GM12878 (cell line): Measurements from ENCODE around the gene NKD1. TPM values are rescaled to one million over a fixed set of nuclear protein-coding genes. Genes with fewer than 3 reads are reported as not detected.

Experiments used
- ATAC-seq: fragments of 200-7000 bp; cut with Tn5 transposase; 3 replicates; pipeline ENCODE4 v1.9.1; 2020; ENCODE audit warnings: mild to moderate bottlenecking, moderate library complexity
- BruUV-seq: library from RNA; stranded (reverse); fragments of 400-500 nt; replicated peaks from 2 replicates; lab custom pipeline; 2021; lab: Mats Ljungman, UMichigan
- CTCF ChIA-PET: fragments of 300-600 bp; sonication (Branson Sonifier 250); formaldehyde crosslinking; extraction: SDS; loops from one replicate; lab custom pipeline; 2021; ENCODE audit warnings: inconsistent platforms; lab: Yijun Ruan, JAX
- POLR2A ChIA-PET: fragments of 350-600 bp; formaldehyde crosslinking; extraction: SDS; loops from one replicate; lab custom pipeline; 2021; ENCODE audit warnings: inconsistent platforms; lab: Charles Lee
- RAD21 ChIA-PET: fragments of 300-600 bp; sonication (Branson Sonifier 250); formaldehyde crosslinking; loops from one replicate; lab custom pipeline; 2023; ENCODE audit warnings: antibody characterized with exemption; ENCODE audit not compliant: unreplicated experiment; lab: Charles Lee
- SMC1A ChIA-PET: fragments of 300-600 bp; sonication (Branson Sonifier 250); formaldehyde crosslinking; loops from one replicate; lab custom pipeline; 2023; ENCODE audit not compliant: unreplicated experiment, uncharacterized antibody; lab: Charles Lee
- DNase-seq: peaks from one replicate; pipeline ENCODE4 v3.0.0-alpha.2; 2011; ENCODE audit warnings: low read depth, low spot score
- FAIRE-seq: peaks from 3 replicates; lab custom pipeline; 2011; peaks lifted over from hg19 to GRCh38; lab: Jason Lieb, UNC
- H2AFZ ChIP-seq: 2 replicates; pipeline ENCODE4 v1.6.0; 2011; ENCODE audit warnings: low read depth, low read length, control low read depth; ENCODE audit not compliant: control insufficient read depth
- H3K27ac ChIP-seq: 2 replicates; pipeline ENCODE4 v1.5.1; 2011; ENCODE audit warnings: control low read depth; ENCODE audit not compliant: control insufficient read depth, insufficient read depth
- H3K27me3 ChIP-seq, 2 experiments: replicated peaks in 1 of 2; 2 replicates each; pipeline versions ENCODE4 v1.6.0 to v1.6.1; 2011; ENCODE audit warnings: low read length in 1 of 2; ENCODE audit not compliant: control insufficient read depth in 2 of 2, insufficient read depth in 2 of 2
- H3K36me3 ChIP-seq, 2 experiments: 2 replicates each; pipeline ENCODE4 v1.5.1; 2011; ENCODE audit warnings: low read length in 1 of 2; ENCODE audit not compliant: control insufficient read depth in 2 of 2, insufficient read depth in 2 of 2
- H3K4me1 ChIP-seq: 2 replicates; pipeline ENCODE4 v1.6.1; 2011; ENCODE audit warnings: mild to moderate bottlenecking, low read length, moderate library complexity, mixed read lengths; ENCODE audit not compliant: control insufficient read depth, insufficient read depth
- H3K4me2 ChIP-seq: 2 replicates; pipeline ENCODE4 v1.6.0; 2011; ENCODE audit warnings: control low read depth; ENCODE audit not compliant: control insufficient read depth, insufficient read depth
- H3K4me3 ChIP-seq: fragments of 200-600 bp; sonication (generic); 2 replicates; pipeline ENCODE4 v1.5.1; 2016
- H3K79me2 ChIP-seq: 2 replicates; pipeline ENCODE4 v1.6.0; 2011; ENCODE audit warnings: low read length; ENCODE audit not compliant: control insufficient read depth, insufficient read depth
- H3K9ac ChIP-seq: 2 replicates; pipeline ENCODE4 v1.8.0; 2011; ENCODE audit warnings: low read length, control low read depth, mixed read lengths; ENCODE audit not compliant: control insufficient read depth, insufficient read depth
- H3K9me3 ChIP-seq: replicated peaks from 3 replicates; pipeline ENCODE4 v1.5.1; 2011; ENCODE audit warnings: mild to moderate bottlenecking, low read length; ENCODE audit not compliant: control insufficient read depth, insufficient read depth
- H4K20me1 ChIP-seq: 2 replicates; pipeline ENCODE4 v1.6.0; 2011; ENCODE audit not compliant: control insufficient read depth, insufficient read depth
- BACH1 ChIP-seq: fragments of 450-650 bp; IDR thresholded peaks from 2 replicates; pipeline ENCODE4 v1.6.1; 2017; ENCODE audit warnings: mild to moderate bottlenecking, borderline replicate concordance
- CREB1 ChIP-seq: IDR thresholded peaks from 2 replicates; pipeline ENCODE4 v1.6.1; 2012; ENCODE audit warnings: low read depth, mild to moderate bottlenecking, inconsistent platforms
- EZH2 ChIP-seq: IDR thresholded peaks from 2 replicates; pipeline ENCODE4 v1.6.1; 2012; ENCODE audit warnings: low read depth, mild to moderate bottlenecking, control low read depth, inconsistent platforms, low read length, borderline replicate concordance; ENCODE audit not compliant: control insufficient read depth
- IKZF1 ChIP-seq: fragments of 450-650 bp; conservative IDR thresholded peaks from 2 replicates; pipeline ENCODE4 v1.6.1; 2017; ENCODE audit warnings: antibody characterized with exemption, mild to moderate bottlenecking
- NR2C1 ChIP-seq: fragments of 450-650 bp; IDR thresholded peaks from 2 replicates; pipeline ENCODE4 v1.6.1; 2017; ENCODE audit warnings: antibody characterized with exemption, mild to moderate bottlenecking, moderate library complexity
- PML ChIP-seq: IDR thresholded peaks from 2 replicates; pipeline ENCODE4 v1.6.1; 2012; ENCODE audit warnings: low read length, inconsistent platforms
- SMAD5 ChIP-seq: IDR thresholded peaks from 2 replicates; pipeline ENCODE4 v1.6.1; 2016; ENCODE audit warnings: antibody characterized with exemption, low read depth
- STAT1 ChIP-seq: fragments of 450-650 bp; conservative IDR thresholded peaks from 2 replicates; pipeline ENCODE4 v1.6.1; 2014; ENCODE audit warnings: antibody characterized with exemption, mild to moderate bottlenecking
- ZBED1 ChIP-seq: IDR thresholded peaks from 2 replicates; pipeline ENCODE4 v1.6.1; 2016; ENCODE audit warnings: borderline replicate concordance
- ZZZ3 ChIP-seq: IDR thresholded peaks from 2 replicates; pipeline ENCODE4 v1.6.1; 2011; ENCODE audit warnings: low read depth; ENCODE audit not compliant: control insufficient read depth, insufficient read length
- WGBS: methylation state at CpG from one replicate; pipeline ENCODE4 v1.1.6; 2016; ENCODE audit warnings: low lambda C conversion rate; ENCODE audit not compliant: insufficient replicate concordance, insufficient coverage; ENCODE audit errors: missing lambda C conversion rate; 5-methylcytosine and 5-hydroxymethylcytosine counted together
- in situ Hi-C: fragments of 300-500 bp; cut with MboI; formaldehyde crosslinking; loops from 9 replicates; pipeline ENCODE4 v1.14.3; 2018; ENCODE audit warnings: mixed read lengths
- intact Hi-C: fragments of 100-400 bp; cut with micrococcal nuclease; formaldehyde crosslinking; loops from one replicate; pipeline ENCODE4 v1.14.2; 2022; ENCODE audit not compliant: unreplicated experiment
- polyA plus RNA-seq, 11 experiments: library from polyadenylated mRNA; depleted of rRNA in 4 of 11; unstranded in 6 of 11; stranded (reverse) in 5 of 11; fragments of >200 nt; fragmentation: Nextera tagmentation in 4 of 11; fragmentation: Illumina TruSeq in 1 of 11; extraction: Ambion mirVana in 4 of 11; extraction: Trizol in 1 of 11; gene quantifications; 1 replicate in 1 of 11; 2 replicates in 10 of 11; pipeline versions ENCODE4 v1.2.1 to v1.2.3, GENCODE V29; 2011 to 2016; ENCODE audit warnings: inconsistent platforms in 2 of 11, missing spikeins in 2 of 11, low read depth in 1 of 11
- total RNA-seq, 4 experiments: library from RNA; depleted of rRNA in 3 of 4; stranded (reverse); fragments of >200 nt in 3 of 4; fragmentation: Illumina TruSeq in 1 of 4; extraction: Trizol in 1 of 4; gene quantifications; 2 replicates each; pipeline versions ENCODE4 v1.2.1 to v1.2.3, GENCODE V29; 2013 to 2021
- TF ChIP-seq, protein P1 (sequence below), 3 experiments: IDR thresholded peaks in 2 of 3; conservative IDR thresholded peaks in 1 of 3; 2 replicates each; pipeline ENCODE4 v1.5.1; 2011; ENCODE audit warnings: low read depth in 3 of 3, low read length in 3 of 3, mild to moderate bottlenecking in 3 of 3, control low read depth in 2 of 3, moderate library complexity in 2 of 3, inconsistent platforms in 1 of 3, mixed read lengths in 1 of 3; ENCODE audit not compliant: control insufficient read depth in 2 of 3, insufficient read depth in 1 of 3; ENCODE audit errors: extremely low read depth in 1 of 3
- TF ChIP-seq, protein P2 (sequence below): fragments of 450-650 bp; formaldehyde crosslinking; IDR thresholded peaks from 2 replicates; pipeline ENCODE4 v1.4.0; 2022; ENCODE audit warnings: mild to moderate bottlenecking, moderate library complexity

Gene NKD1
- total and polyA plus RNA-seq, 10 of the 15 experiments (the other 5 are each of a cell fraction or from before 2014, with no cell fraction given): under 0.01 to 0.49 (median 0.04) TPM; not detected in 2

DNA sequence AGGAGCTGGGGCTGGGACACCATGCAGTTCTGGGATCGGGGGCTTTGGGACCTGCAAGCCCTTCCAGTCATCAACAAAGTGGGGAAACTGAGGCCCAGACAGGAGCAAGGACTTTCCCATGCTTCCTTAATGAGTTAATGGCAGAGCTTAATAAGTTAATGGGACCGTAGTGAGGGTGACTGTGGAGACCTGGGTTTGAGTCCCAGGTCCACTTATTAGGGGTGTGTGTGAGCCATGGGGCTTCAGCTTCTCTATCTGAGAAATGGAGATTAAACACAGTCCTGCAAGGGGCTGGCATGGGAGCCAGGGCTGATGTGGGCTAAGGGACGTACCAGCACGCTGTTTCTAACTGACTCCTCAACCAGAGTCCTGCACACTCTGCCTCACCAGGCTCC lies 41.7 kb upstream of the NKD1 start:
- Histone ChIP-seq H3K4me2 (no peak overlapping the region), H3K4me3 (no peak overlapping the region), H3K79me2 (no peaks in the 10 kb centered on the region), H3K9ac (no peak overlapping the region), H3K27ac (no peak overlapping the region), H3K36me3 (no peaks in the 10 kb centered on the region), H3K9me3 (no peaks in the 10 kb centered on the region; the same call in 2 of the 3 replicates), H2AFZ (no peak overlapping the region), H4K20me1 (no peaks in the 10 kb centered on the region), H3K4me1 (no peaks in the 10 kb centered on the region), H3K27me3 (no peaks in the 10 kb centered on the region; a peak in 1 of 4 replicates)
- WGBS: 19% methylated on average over 4 of the region's 4 CpGs
- FAIRE-seq (no peak), ATAC-seq (no peak), DNase-seq (no peak)
- ChIA-PET RAD21 (interaction anchor here (0.6 kb wide), 1 partner anchor 154 kb away, joined by 3 read pairs; no protein-coding TSS in a partner anchor), CTCF (interaction anchor here (0.9 kb wide), 1 partner anchor 159 kb away, joined by 3 read pairs; no protein-coding TSS in a partner anchor), SMC1A (no interaction called here), POLR2A (no interaction called here)
- no TSS peak for BruUV-seq
- in situ Hi-C loops (no loop called here), intact Hi-C loops (loop anchor here (10.0 kb wide), 1 partner anchor 132 kb away; no protein-coding TSS in a partner anchor)
- no peak for TF ChIP-seq NR2C1
- TF ChIP-seq PML: no peak
- TF ChIP-seq, protein P1, sequence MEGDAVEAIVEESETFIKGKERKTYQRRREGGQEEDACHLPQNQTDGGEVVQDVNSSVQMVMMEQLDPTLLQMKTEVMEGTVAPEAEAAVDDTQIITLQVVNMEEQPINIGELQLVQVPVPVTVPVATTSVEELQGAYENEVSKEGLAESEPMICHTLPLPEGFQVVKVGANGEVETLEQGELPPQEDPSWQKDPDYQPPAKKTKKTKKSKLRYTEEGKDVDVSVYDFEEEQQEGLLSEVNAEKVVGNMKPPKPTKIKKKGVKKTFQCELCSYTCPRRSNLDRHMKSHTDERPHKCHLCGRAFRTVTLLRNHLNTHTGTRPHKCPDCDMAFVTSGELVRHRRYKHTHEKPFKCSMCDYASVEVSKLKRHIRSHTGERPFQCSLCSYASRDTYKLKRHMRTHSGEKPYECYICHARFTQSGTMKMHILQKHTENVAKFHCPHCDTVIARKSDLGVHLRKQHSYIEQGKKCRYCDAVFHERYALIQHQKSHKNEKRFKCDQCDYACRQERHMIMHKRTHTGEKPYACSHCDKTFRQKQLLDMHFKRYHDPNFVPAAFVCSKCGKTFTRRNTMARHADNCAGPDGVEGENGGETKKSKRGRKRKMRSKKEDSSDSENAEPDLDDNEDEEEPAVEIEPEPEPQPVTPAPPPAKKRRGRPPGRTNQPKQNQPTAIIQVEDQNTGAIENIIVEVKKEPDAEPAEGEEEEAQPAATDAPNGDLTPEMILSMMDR (IDR thresholded peaks at IDR 0.05 in 2 of 3, conservative IDR thresholded peaks at IDR 0.05 in 1 of 3; ENCODE audit: control insufficient read depth in 2 of 3, extremely low read depth in 1 of 3, insufficient read depth in 1 of 3, low read depth in 3 of 3, low read length in 3 of 3): no peak
- no peak for TF ChIP-seq BACH1
- no peak for TF ChIP-seq CREB1
- no peak for TF ChIP-seq SMAD5
- no peak for TF ChIP-seq EZH2
- no peak for TF ChIP-seq ZBED1
- TF ChIP-seq, protein P2, sequence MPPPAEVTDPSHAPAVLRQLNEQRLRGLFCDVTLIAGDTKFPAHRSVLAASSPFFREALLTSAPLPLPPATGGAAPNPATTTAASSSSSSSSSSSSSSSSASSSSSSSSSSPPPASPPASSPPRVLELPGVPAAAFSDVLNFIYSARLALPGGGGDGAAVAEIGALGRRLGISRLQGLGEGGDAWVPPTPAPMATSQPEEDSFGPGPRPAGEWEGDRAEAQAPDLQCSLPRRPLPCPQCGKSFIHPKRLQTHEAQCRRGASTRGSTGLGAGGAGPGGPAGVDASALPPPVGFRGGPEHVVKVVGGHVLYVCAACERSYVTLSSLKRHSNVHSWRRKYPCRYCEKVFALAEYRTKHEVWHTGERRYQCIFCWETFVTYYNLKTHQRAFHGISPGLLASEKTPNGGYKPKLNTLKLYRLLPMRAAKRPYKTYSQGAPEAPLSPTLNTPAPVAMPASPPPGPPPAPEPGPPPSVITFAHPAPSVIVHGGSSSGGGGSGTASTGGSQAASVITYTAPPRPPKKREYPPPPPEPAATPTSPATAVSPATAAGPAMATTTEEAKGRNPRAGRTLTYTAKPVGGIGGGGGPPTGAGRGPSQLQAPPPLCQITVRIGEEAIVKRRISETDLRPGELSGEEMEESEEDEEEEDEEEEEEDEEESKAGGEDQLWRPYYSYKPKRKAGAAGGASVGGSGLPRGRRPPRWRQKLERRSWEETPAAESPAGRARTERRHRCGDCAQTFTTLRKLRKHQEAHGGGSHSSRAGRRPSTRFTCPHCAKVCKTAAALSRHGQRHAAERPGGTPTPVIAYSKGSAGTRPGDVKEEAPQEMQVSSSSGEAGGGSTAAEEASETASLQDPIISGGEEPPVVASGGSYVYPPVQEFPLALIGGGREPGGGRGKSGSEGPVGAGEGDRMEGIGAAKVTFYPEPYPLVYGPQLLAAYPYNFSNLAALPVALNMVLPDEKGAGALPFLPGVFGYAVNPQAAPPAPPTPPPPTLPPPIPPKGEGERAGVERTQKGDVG (CRISPR knock-in tag): no peak
- no peak for TF ChIP-seq IKZF1
- TF ChIP-seq ZZZ3: no peak
- TF ChIP-seq STAT1: no peak
